ENCODE data around the gene PECR. TPM values are rescaled to one million over a fixed set of nuclear protein-coding genes. Genes with fewer than 3 reads are reported as not detected.

Gene PECR
- total RNA-seq, 2 experiments from 2014 or later = 17.0 to 20.8 TPM

DNA sequence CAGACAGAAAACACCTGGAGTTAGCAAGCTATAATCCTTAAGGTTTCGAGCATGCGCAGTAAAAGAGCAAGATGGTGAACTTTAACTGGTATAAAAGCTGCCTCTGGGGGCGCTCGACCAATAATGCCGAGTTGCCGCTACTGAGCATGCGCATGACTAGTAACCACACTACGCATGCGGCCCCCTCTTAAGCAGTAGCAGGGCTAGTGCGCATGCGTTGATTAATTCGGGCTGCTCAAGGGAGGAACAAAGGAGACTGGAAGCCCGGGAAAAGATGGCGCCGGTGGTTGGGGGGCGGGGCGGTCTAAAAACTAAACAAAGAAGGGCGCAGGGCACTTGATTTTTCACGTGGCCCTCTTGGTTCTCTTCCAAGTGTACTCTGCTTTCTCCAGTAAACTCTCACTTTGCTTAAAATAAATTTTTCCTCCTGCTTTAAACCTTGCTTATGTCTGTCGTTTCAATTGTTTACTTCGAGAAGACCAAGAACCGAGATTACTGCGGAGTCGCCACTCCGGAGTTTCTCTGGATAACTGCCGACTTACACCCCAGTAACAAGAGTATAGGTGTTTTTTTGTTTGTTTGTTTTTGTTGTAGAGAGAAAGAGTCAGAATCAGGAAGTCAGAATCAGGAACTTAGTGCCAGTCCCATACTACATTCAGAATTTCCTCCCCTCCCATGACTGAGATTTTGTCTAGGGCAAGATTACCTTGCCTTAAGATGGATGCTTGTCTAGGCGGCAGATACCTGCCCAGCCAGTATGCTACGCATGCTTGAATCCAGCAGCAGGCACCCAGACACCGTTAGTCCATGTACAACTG lies 33.3 kb upstream of the PECR start:
- ChIA-PET POLR2A (interaction anchor here (1.0 to 1.3 kb wide), 3 partner anchors 32 to 383 kb away, joined by 3 to 9 read pairs (median 4); no protein-coding TSS in a partner anchor), CTCF (interaction anchor here (0.6 to 2.1 kb wide), 17 partner anchors 8 to 182 kb away, joined by 3 to 14 read pairs (median 4); partner anchors contain the start of genes PECR and TMEM169)
- Mint-ChIP-seq H3K9me3 (ENCODE audit: low read depth) (no peaks in the 10 kb centered on the region), H3K27me3 (no peaks in the 10 kb centered on the region), H3K4me1 (peaks cover 95% of the 10 kb centered on the region), H3K36me3 (ENCODE audit: low read depth) (peaks cover 92% of the 10 kb centered on the region), H3K4me3 (peak overlapping the region; percentile 79), H3K27ac (peak overlapping the region; percentile 95)
- DNase-seq (peak; percentile 98), ATAC-seq (peak; percentile 81)
- intact Hi-C loops (cut with DNase I, micrococcal nuclease) = loop anchor here (1.0 to 5.0 kb wide), 4 partner anchors 232 to 803 kb away; partner anchors contain the start of genes SMARCAL1 (in 2 of the 2) and ATIC (in 1 of the 2)

DNA sequence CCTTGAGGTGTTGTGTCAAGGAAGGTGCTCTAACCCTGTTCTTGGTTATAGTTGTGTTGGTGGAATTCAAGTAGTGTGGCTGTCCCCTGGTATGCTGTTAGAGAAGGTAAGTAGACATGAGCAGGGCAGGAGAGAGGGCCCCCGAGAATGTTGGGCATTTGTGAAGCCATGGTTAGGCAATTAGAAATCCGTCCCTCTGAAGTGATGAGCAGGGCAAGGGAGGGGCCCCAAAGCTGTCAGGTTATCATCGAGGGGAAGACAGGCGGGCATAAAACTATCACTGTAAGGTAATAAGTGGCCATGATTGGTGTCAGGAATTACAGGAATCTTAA lies 32.7 kb upstream of the PECR start:
- DNase-seq = no peak
- H3K4me3 Mint-ChIP-seq = peak overlapping the region; percentile 79
- H3K9me3 Mint-ChIP-seq (ENCODE audit: low read depth) = no peaks in the 10 kb centered on the region
- POLR2A ChIA-PET = interaction anchor here (1.0 to 1.3 kb wide), 3 partner anchors 31 to 384 kb away, joined by 3 to 9 read pairs (median 4); no protein-coding TSS in a partner anchor
- intact Hi-C loops (cut with DNase I, micrococcal nuclease) = loop anchor here (1.0 to 5.0 kb wide), 4 partner anchors 233 to 802 kb away; partner anchors contain the start of genes SMARCAL1 (in 2 of the 2) and ATIC (in 1 of the 2)
- CTCF ChIA-PET = interaction anchor here (0.6 to 2.1 kb wide), 18 partner anchors 9 to 182 kb away, joined by 3 to 14 read pairs (median 4); partner anchors contain the start of genes PECR and TMEM169
- peak; percentile 7 for ATAC-seq
- H3K27ac Mint-ChIP-seq = peak overlapping the region; percentile 95
- peaks cover 90% of the 10 kb centered on the region for H3K36me3 Mint-ChIP-seq (ENCODE audit: low read depth)
- H3K27me3 Mint-ChIP-seq = no peaks in the 10 kb centered on the region
- peaks cover 89% of the 10 kb centered on the region for H3K4me1 Mint-ChIP-seq

DNA sequence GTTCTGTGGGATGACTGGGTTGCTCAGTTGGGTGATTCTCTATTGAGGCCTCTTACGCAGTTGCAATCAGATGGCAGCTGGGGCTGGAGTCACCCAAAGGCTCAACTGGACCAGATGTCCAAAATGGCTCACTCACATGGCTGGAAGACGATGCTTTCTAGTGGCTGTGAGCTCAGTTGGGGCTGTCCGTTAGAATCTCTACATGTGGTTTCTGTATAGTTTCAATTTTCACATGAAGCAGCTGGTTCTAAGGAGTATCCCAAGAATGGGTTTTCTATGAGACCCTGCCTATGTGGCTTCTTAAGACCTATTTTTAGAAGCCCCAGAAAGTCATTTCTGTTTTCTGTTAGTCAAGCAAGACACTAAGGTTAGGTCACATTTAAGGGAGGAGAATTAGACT lies 32.0 kb upstream of the PECR start:
- Mint-ChIP-seq H3K4me1 (peaks cover 82% of the 10 kb centered on the region), H3K9me3 (ENCODE audit: low read depth) (no peaks in the 10 kb centered on the region), H3K4me3 (peak overlapping the region; percentile 52), H3K27me3 (no peaks in the 10 kb centered on the region), H3K36me3 (ENCODE audit: low read depth) (peaks cover 86% of the 10 kb centered on the region), H3K27ac (peak overlapping the region; percentile 98)
- ChIA-PET POLR2A (interaction anchor here (0.6 to 1.3 kb wide), 3 partner anchors 8 to 385 kb away, joined by 3 to 4 read pairs (median 3); no protein-coding TSS in a partner anchor), CTCF (interaction anchor here (0.8 to 2.1 kb wide), 10 partner anchors 10 to 90 kb away, joined by 3 to 14 read pairs (median 4); no protein-coding TSS in a partner anchor)
- peak; percentile 2 for ATAC-seq
- DNase-seq = no peak
- intact Hi-C loops (cut with DNase I, micrococcal nuclease) = loop anchor here (5.0 kb wide), 3 partner anchors 234 to 801 kb away; partner anchors contain the start of gene ATIC (in 1 of the 2)

DNA sequence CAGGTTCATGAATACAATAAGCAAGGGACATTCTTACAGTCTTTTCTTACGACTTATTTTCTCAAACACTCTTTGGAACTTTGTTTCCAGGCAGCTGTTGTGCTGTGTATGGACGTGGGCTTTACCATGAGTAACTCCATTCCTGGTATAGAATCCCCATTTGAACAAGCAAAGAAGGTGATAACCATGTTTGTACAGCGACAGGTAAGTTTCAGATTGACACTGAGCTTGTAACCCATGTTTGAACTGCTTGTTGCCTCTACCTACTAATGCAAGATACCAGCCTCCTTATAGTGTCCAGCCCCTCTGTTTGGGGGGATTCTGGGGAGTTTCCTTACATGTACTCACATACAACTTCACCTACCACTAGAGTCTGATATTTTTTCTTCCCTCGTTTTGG lies 31.3 kb upstream of the PECR start:
- peak; percentile 10 for ATAC-seq
- POLR2A ChIA-PET = interaction anchor here (0.6 to 0.7 kb wide), 2 partner anchors 9 to 20 kb away, joined by 3 read pairs; no protein-coding TSS in a partner anchor
- intact Hi-C loops (cut with DNase I, micrococcal nuclease) = loop anchor here (5.0 kb wide), 3 partner anchors 234 to 801 kb away; partner anchors contain the start of gene ATIC (in 1 of the 2)

DNA sequence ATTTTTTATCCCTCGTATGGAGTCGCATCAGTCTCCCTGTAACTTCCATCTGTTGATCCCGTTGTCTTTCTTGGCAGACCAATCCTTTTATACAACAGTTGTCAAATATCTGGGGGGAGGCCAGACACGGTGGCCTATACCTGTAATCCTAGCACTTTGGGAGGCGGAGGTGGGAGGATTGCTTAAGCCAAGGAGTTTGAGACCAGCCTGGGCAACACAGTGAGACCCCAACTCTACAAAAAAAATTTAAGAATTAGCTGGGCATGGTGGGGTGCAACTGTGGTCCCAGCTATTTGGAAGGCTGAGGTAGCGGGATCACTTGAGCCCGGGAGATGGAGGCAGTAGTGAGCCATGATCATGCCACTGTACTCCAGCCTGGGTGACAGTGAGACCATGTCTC lies 29.5 kb upstream of the PECR start:
- CTCF ChIA-PET = interaction anchor here (0.8 to 6.1 kb wide), 13 partner anchors 9 to 555 kb away, joined by 3 to 50 read pairs (median 7); partner anchors contain the start of genes PECR and TMEM169
- peak overlapping the region; percentile 98 for H3K27ac Mint-ChIP-seq
- peaks cover 61% of the 10 kb centered on the region for H3K4me1 Mint-ChIP-seq
- H3K4me3 Mint-ChIP-seq = peak overlapping the region; percentile 95
- POLR2A ChIA-PET = interaction anchor here (1.2 kb wide), 1 partner anchor 301 kb away, joined by 4 read pairs; no protein-coding TSS in a partner anchor
- DNase-seq = no peak
- intact Hi-C loops (cut with DNase I, micrococcal nuclease) = loop anchor here (5.0 kb wide), 3 partner anchors 236 to 799 kb away; partner anchors contain the start of gene ATIC (in 1 of the 2)
- H3K27me3 Mint-ChIP-seq = no peaks in the 10 kb centered on the region
- peaks cover 63% of the 10 kb centered on the region for H3K36me3 Mint-ChIP-seq (ENCODE audit: low read depth)
- no peaks in the 10 kb centered on the region for H3K9me3 Mint-ChIP-seq (ENCODE audit: low read depth)
- no peak for ATAC-seq

More for the DNA sequence above, 31.3 kb upstream of the PECR start:
- Mint-ChIP-seq H3K27me3 (no peaks in the 10 kb centered on the region), H3K9me3 (ENCODE audit: low read depth) (no peaks in the 10 kb centered on the region), H3K4me3 (peak overlapping the region; percentile 52), H3K36me3 (ENCODE audit: low read depth) (peaks cover 79% of the 10 kb centered on the region), H3K27ac (peak overlapping the region; percentile 98), H3K4me1 (peaks cover 79% of the 10 kb centered on the region)
- DNase-seq = no peak
- CTCF ChIA-PET = interaction anchor here (0.7 to 5.3 kb wide), 9 partner anchors 9 to 89 kb away, joined by 3 to 48 read pairs (median 4); partner anchors contain the start of genes PECR and TMEM169

DNA sequence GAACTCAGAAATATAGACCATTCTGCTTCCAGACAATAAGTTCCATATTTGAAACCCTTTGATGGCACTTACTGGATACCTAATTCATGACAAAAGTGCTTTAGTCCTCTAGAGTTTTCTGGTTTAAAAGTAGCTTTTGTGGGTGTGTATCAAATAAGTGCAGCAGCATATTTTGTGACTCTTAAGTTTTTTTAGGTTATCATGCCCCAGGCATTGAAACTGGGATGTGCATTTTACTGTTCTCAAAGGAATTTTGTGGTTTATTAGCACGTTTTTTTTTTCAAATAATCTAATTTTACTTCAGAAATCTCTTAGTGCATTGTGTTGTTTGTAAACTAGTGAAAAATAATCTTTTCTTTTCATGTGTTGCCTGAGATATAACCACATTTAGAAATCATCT lies 29.0 kb upstream of the PECR start:
- intact Hi-C loops (cut with DNase I, micrococcal nuclease) = loop anchor here (1.0 to 5.0 kb wide), 5 partner anchors 30 to 798 kb away; partner anchors contain the start of gene ATIC (in 1 of the 2)
- H3K27me3 Mint-ChIP-seq = no peaks in the 10 kb centered on the region
- CTCF ChIA-PET = interaction anchor here (0.6 to 6.1 kb wide), 29 partner anchors 8 to 727 kb away, joined by 3 to 50 read pairs (median 4); partner anchors contain the start of genes PECR and TMEM169
- H3K27ac Mint-ChIP-seq = peak overlapping the region; percentile 98
- ATAC-seq = no peak
- DNase-seq = no peak
- no peaks in the 10 kb centered on the region for H3K9me3 Mint-ChIP-seq (ENCODE audit: low read depth)
- POLR2A ChIA-PET = interaction anchor here (0.6 to 1.2 kb wide), 5 partner anchors 15 to 301 kb away, joined by 3 to 7 read pairs (median 4); partner anchors contain the start of genes PECR and TMEM169
- H3K4me1 Mint-ChIP-seq = peaks cover 58% of the 10 kb centered on the region
- peak overlapping the region; percentile 95 for H3K4me3 Mint-ChIP-seq
- peaks cover 61% of the 10 kb centered on the region for H3K36me3 Mint-ChIP-seq (ENCODE audit: low read depth)

DNA sequence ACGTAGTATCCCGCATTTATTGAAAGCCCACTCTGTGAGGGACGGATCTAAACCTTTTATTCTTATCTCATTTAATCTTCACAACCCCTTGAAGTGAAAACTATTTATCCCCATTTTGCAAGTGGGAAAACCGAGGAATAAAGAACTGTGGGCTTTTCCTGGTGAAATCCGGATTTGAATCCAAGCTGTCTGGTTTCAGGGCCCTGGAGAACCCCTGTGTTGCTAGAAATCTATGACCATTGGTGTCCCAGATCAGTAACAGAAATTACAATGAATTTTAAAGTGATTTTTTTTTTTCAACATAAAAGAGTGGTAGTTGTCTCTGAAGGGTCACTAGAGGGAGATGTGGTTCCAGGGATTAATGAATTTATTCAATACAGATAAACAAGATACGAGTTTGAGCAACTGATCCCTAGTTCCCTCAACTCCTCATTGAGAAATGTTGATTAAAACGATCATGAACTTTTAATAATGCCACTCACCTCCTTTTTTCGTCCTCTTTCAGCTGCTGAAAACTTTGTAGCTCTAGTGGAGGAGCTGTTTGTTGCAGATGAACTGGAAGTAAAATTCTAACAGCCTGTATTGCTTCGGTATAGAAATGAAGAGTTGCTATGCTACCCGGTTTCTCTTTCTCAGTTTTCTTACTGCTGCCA lies 28.5 kb upstream of the PECR start:
- H3K9me3 Mint-ChIP-seq (ENCODE audit: low read depth) = no peaks in the 10 kb centered on the region

DNA sequence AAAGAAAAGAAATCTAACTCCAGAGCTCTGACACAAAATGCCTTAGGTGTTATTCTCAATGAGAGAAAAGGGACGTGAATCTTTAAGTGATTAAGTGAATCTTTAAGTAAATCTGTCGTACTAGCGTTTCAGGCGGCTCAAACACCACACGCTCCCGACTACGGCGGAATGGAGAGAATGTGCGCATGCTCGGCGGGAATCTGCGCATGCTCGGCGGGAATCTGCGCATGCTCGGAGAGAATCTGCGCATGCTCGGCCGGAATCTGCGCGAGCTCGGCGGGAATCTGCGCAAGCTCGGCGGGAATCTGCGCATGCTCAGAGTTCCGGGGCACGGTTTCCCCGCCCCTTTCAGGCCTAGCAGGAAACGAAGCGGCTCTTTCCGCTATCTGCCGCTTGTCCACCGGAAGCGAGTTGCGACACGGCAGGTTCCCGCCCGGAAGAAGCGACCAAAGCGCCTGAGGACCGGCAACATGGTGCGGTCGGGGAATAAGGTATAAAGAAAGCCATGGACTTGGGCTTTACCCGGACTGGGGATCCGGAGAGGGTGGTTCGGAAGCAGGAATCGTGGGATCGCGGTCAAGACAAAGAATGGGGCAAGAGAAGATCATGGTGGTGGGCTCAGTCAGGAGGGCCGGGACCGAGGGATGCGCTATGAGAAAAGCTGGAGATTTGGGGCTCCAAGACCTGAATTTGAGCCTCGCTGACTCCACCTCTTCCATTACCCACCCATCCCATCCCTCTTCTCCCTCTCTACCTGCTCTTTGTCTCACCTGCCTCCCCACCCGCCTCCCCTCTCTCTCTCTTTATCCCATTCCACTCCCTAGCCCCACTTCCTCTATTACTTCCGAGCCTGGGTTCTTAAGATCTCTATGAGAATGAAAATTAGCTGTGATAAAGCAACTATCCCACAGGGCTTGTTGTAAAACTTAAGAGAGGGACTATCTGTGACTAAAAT lies 27.6 kb upstream of the PECR start, which contains the start of gene XRCC5:
TSS of gene XRCC5 (plus strand) at position 382 of the 955 bp plus-strand sequence. CDS start at position 471, 89 bp downstream.
- POLR2A ChIA-PET = interaction anchor here (0.6 to 1.0 kb wide), 8 partner anchors 25 to 107 kb away, joined by 3 to 6 read pairs (median 4); no protein-coding TSS in a partner anchor
- Mint-ChIP-seq H3K27ac (peak within 1 kb of the TSS; percentile 98), H3K4me1 (peaks cover 46% of the 10 kb centered on the region), H3K4me3 (peak within 1 kb of the TSS; percentile 95), H3K9me3 (ENCODE audit: low read depth) (no peaks in the 10 kb centered on the region), H3K27me3 (no peaks in the 10 kb centered on the region), H3K36me3 (ENCODE audit: low read depth) (peaks cover 48% of the 10 kb centered on the region)
- DNase-seq (peak; percentile 99), ATAC-seq (peak; percentile 75)
- CTCF ChIA-PET = interaction anchor here (0.7 to 6.1 kb wide), 17 partner anchors 11 to 557 kb away, joined by 3 to 50 read pairs (median 7); partner anchors contain the start of genes PECR and TMEM169
- intact Hi-C loops (cut with DNase I, micrococcal nuclease) = loop anchor here (1.0 to 2.0 kb wide), 5 partner anchors 28 to 389 kb away; partner anchors contain the start of genes PECR (in 2 of the 2), SMARCAL1 (in 2 of the 2), TMEM169 (in 2 of the 2) and RPL37A (in 1 of the 2)

More for the DNA sequence above, 28.5 kb upstream of the PECR start:
- H3K4me3 Mint-ChIP-seq = peak overlapping the region; percentile 95
- H3K27me3 Mint-ChIP-seq = no peaks in the 10 kb centered on the region
- ATAC-seq = peak; percentile 20
- H3K4me1 Mint-ChIP-seq = peaks cover 54% of the 10 kb centered on the region
- CTCF ChIA-PET = interaction anchor here (0.6 to 6.1 kb wide), 32 partner anchors 8 to 726 kb away, joined by 3 to 50 read pairs (median 4); partner anchors contain the start of genes PECR and TMEM169
- intact Hi-C loops (cut with DNase I, micrococcal nuclease) = loop anchor here (1.0 to 5.0 kb wide), 9 partner anchors 29 to 798 kb away; partner anchors contain the start of genes PECR (in 2 of the 2), SMARCAL1 (in 2 of the 2), TMEM169 (in 2 of the 2) and ATIC (in 1 of the 2)
- no peak for DNase-seq
- peaks cover 56% of the 10 kb centered on the region for H3K36me3 Mint-ChIP-seq (ENCODE audit: low read depth)
- POLR2A ChIA-PET = interaction anchor here (0.6 to 1.2 kb wide), 8 partner anchors 15 to 302 kb away, joined by 3 to 7 read pairs (median 4); partner anchors contain the start of genes PECR and TMEM169
- H3K27ac Mint-ChIP-seq = peak overlapping the region; percentile 98
